Smooth muscle cell (in vitro differentiated cells): Measurements from ENCODE around the gene MICAL3. TPM values are rescaled to one million over a fixed set of nuclear protein-coding genes. Genes with fewer than 3 reads are reported as not detected.

Source experiments
- DNase-seq: peaks from one replicate; lab custom pipeline; 2025; ENCODE audit not compliant: unreplicated experiment; lab: John Stamatoyannopoulos, UW
- H2AFZ ChIP-seq: fragments of 200-600 bp; sonication (generic); 2 replicates; pipeline ENCODE4 v1.6.0; 2016; ENCODE audit warnings: antibody characterized with exemption, low read depth, mild to moderate bottlenecking
- H3F3A ChIP-seq: fragments of 200-600 bp; sonication (generic); 2 replicates; pipeline ENCODE4 v1.6.0; 2017; ENCODE audit warnings: antibody characterized with exemption, low read depth
- H3K27ac ChIP-seq: fragments of 200-600 bp; sonication (generic); 2 replicates; pipeline ENCODE4 v1.5.1; 2016; ENCODE audit warnings: low read depth, mild to moderate bottlenecking
- H3K27me3 ChIP-seq: fragments of 200-600 bp; sonication (generic); 2 replicates; pipeline ENCODE4 v1.6.1; 2016; ENCODE audit warnings: low read depth, mild to moderate bottlenecking
- H3K36me3 ChIP-seq: fragments of 200-600 bp; sonication (generic); 2 replicates; pipeline ENCODE4 v1.5.1; 2016; ENCODE audit warnings: low read depth
- H3K4me1 ChIP-seq: fragments of 200-600 bp; sonication (generic); 2 replicates; pipeline ENCODE4 v1.5.1; 2016; ENCODE audit warnings: low read depth
- H3K4me2 ChIP-seq: fragments of 200-600 bp; sonication (generic); 2 replicates; pipeline ENCODE4 v1.6.0; 2016; ENCODE audit warnings: mild to moderate bottlenecking
- H3K4me3 ChIP-seq: fragments of 200-600 bp; sonication (generic); 2 replicates; pipeline ENCODE4 v1.5.1; 2016; ENCODE audit warnings: mild to moderate bottlenecking
- H3K79me2 ChIP-seq: fragments of 200-600 bp; sonication (generic); 2 replicates; pipeline ENCODE4 v1.6.0; 2016; ENCODE audit warnings: low read depth, mild to moderate bottlenecking
- H3K9ac ChIP-seq: fragments of 200-600 bp; sonication (generic); 2 replicates; pipeline ENCODE4 v1.6.0; 2016; ENCODE audit warnings: low read depth
- H3K9me3 ChIP-seq: fragments of 200-600 bp; sonication (generic); replicated peaks from 2 replicates; pipeline ENCODE4 v1.5.1; 2016; ENCODE audit warnings: low read depth
- H4K20me1 ChIP-seq: fragments of 200-600 bp; sonication (generic); 2 replicates; pipeline ENCODE4 v1.6.0; 2016; ENCODE audit warnings: low read depth
- WGBS: methylation state at CpG from one replicate; pipeline ENCODE4 v1.1.7; 2016; ENCODE audit warnings: low lambda C conversion rate; 5-methylcytosine and 5-hydroxymethylcytosine counted together
- polyA plus RNA-seq: library from polyadenylated mRNA; unstranded; fragments of >200 nt; fragmentation: Nextera tagmentation; extraction: Ambion mirVana; gene quantifications from 2 replicates; pipeline ENCODE4 v1.2.1, GENCODE V29; 2016
- total RNA-seq: library from RNA; depleted of rRNA; stranded (reverse); fragments of >200 nt; gene quantifications from 2 replicates; pipeline ENCODE4 v1.2.3, GENCODE V29; 2014
- TF ChIP-seq, protein P1 (sequence below): fragments of 200-600 bp; sonication (generic); IDR thresholded peaks from 2 replicates; pipeline ENCODE4 v1.5.1; 2017; ENCODE audit warnings: borderline replicate concordance, mild to moderate bottlenecking, antibody characterized with exemption; ENCODE audit not compliant: insufficient read depth, poor library complexity, severe bottlenecking

The MICAL3 gene
- total and polyA plus RNA-seq, 2 experiments from 2014 or later, result 3.1 to 28.6 TPM

GRCh38 chr22:17970201-17970708 is 54.1 kb downstream of the MICAL3 start:
- no peaks in the 10 kb centered on the region for H3K36me3 ChIP-seq
- peak overlapping the region; percentile 70 for H3K9ac ChIP-seq
- no peaks in the 10 kb centered on the region for H3K9me3 ChIP-seq
- peaks cover 85% of the 10 kb centered on the region for H3K79me2 ChIP-seq
- peaks cover 37% of the 10 kb centered on the region for H4K20me1 ChIP-seq
- H3K27ac ChIP-seq, result peak overlapping the region; percentile 81
- peaks cover 9% of the 10 kb centered on the region for H3F3A ChIP-seq
- no peak for DNase-seq
- TF ChIP-seq, protein P1, sequence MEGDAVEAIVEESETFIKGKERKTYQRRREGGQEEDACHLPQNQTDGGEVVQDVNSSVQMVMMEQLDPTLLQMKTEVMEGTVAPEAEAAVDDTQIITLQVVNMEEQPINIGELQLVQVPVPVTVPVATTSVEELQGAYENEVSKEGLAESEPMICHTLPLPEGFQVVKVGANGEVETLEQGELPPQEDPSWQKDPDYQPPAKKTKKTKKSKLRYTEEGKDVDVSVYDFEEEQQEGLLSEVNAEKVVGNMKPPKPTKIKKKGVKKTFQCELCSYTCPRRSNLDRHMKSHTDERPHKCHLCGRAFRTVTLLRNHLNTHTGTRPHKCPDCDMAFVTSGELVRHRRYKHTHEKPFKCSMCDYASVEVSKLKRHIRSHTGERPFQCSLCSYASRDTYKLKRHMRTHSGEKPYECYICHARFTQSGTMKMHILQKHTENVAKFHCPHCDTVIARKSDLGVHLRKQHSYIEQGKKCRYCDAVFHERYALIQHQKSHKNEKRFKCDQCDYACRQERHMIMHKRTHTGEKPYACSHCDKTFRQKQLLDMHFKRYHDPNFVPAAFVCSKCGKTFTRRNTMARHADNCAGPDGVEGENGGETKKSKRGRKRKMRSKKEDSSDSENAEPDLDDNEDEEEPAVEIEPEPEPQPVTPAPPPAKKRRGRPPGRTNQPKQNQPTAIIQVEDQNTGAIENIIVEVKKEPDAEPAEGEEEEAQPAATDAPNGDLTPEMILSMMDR, result no peak
- H3K4me3 ChIP-seq, result no peak overlapping the region
- WGBS, result 39% methylated on average over 10 of the region's 10 CpGs
- no peak overlapping the region for H2AFZ ChIP-seq
- peak overlapping the region; percentile 63 for H3K4me2 ChIP-seq
- H3K27me3 ChIP-seq, result no peaks in the 10 kb centered on the region
- peaks cover 13% of the 10 kb centered on the region for H3K4me1 ChIP-seq

DNA sequence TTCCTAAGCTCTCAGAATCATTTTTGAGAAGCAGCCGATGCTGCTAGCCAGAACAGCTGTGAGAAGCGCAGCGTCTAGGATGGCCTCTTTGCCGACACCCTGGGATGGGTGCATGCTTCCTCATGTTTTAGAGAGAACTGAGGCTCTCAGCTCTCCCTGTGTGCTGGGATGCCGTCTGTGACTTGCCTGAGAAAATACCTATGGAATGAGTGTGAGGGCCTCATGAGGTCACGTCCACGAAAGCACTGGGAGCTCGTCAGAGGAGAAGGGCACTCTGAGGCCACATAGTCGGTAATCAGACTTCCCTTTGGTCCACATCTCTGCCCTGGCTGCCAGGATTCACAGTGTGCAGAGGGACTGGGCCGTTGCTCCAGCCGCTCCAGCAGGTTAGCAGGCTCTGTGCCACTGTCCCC is 54.7 kb downstream of the MICAL3 start:
- Histone ChIP-seq H3K9ac (peak overlapping the region; percentile 70), H3K27ac (peak overlapping the region; percentile 81)

DNA sequence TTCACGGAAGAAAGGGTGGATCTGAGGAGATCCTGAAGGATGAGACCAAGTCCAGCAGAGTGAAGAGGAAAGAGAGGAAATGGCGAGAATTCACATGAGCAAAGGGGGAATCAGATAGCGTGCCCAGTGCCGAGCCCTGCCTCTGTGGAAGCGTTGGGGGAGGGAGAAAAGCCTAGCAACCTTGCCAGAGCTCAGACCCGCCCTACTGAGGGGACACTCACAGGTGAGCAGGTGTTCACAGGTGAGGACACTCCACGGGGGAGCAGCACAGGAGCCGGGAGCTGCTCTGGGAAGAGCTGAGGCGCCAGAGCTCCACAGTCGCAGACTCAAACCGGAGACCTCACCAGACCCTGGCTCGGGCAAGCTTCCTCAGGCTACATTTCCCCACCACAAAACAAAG is 56.2 kb downstream of the MICAL3 start:
- H3K79me2 ChIP-seq, result peaks cover 85% of the 10 kb centered on the region
- H3K9me3 ChIP-seq, result no peaks in the 10 kb centered on the region
- no peaks in the 10 kb centered on the region for H3K27me3 ChIP-seq
- 93% methylated on average over 12 of the region's 12 CpGs for WGBS
- peaks cover 20% of the 10 kb centered on the region for H3K4me1 ChIP-seq
- H3F3A ChIP-seq, result peaks cover 9% of the 10 kb centered on the region
- no peak for DNase-seq
- TF ChIP-seq, protein P1, result no peak
- H2AFZ ChIP-seq, result no peak overlapping the region
- no peaks in the 10 kb centered on the region for H3K36me3 ChIP-seq
- H3K4me3 ChIP-seq, result no peak overlapping the region
- H3K27ac ChIP-seq, result no peak overlapping the region
- H3K4me2 ChIP-seq, result no peak overlapping the region
- no peak overlapping the region for H3K9ac ChIP-seq
- peaks cover 47% of the 10 kb centered on the region for H4K20me1 ChIP-seq

More for the DNA sequence above, 54.7 kb downstream of the MICAL3 start:
- H3K79me2 ChIP-seq, result peaks cover 84% of the 10 kb centered on the region
- H3K36me3 ChIP-seq, result no peaks in the 10 kb centered on the region
- TF ChIP-seq, protein P1, result no peak
- 31% methylated on average over 11 of the region's 11 CpGs for WGBS
- H3K4me2 ChIP-seq, result peak overlapping the region; percentile 63
- DNase-seq, result no peak
- peaks cover 13% of the 10 kb centered on the region for H3K4me1 ChIP-seq
- H3F3A ChIP-seq, result peaks cover 9% of the 10 kb centered on the region
- H3K27me3 ChIP-seq, result no peaks in the 10 kb centered on the region
- no peak overlapping the region for H2AFZ ChIP-seq
- no peak overlapping the region for H3K4me3 ChIP-seq
- H4K20me1 ChIP-seq, result peaks cover 41% of the 10 kb centered on the region
- H3K9me3 ChIP-seq, result no peaks in the 10 kb centered on the region

GRCh38 chr22:17966403-17966717 is 58.0 kb downstream of the MICAL3 start:
- no peak overlapping the region for H2AFZ ChIP-seq
- no peaks in the 10 kb centered on the region for H3K9me3 ChIP-seq
- H3F3A ChIP-seq, result peaks cover 9% of the 10 kb centered on the region
- no peaks in the 10 kb centered on the region for H3K27me3 ChIP-seq
- no peaks in the 10 kb centered on the region for H3K36me3 ChIP-seq
- peaks cover 7% of the 10 kb centered on the region for H3K4me1 ChIP-seq
- peaks cover 84% of the 10 kb centered on the region for H3K79me2 ChIP-seq
- no peak overlapping the region for H3K4me3 ChIP-seq
- no peak overlapping the region for H3K4me2 ChIP-seq
- no peak overlapping the region for H3K27ac ChIP-seq
- no peak for DNase-seq
- no peak overlapping the region for H3K9ac ChIP-seq
- WGBS, result 74% methylated on average over 2 of the region's 2 CpGs
- TF ChIP-seq, protein P1, result no peak
- peaks cover 36% of the 10 kb centered on the region for H4K20me1 ChIP-seq
